COLO829 (cell line): ENCODE data around the gene MAP4K3.
"Not testable (repeated sequence)": the region's sequence is repeated elsewhere in the genome, so short reads cannot be mapped to it uniquely, and the experiment has no call there.

ENCODE experiments used
- DNase-seq: peaks from one replicate; pipeline ENCODE4 v3.0.0; 2012; ENCODE audit warnings: low spot score

The MAP4K3 gene

GRCh38 chr2:39370101-39370500, 67.0 kb downstream of the MAP4K3 start:
- DNase-seq, result peak; percentile 81

DNA sequence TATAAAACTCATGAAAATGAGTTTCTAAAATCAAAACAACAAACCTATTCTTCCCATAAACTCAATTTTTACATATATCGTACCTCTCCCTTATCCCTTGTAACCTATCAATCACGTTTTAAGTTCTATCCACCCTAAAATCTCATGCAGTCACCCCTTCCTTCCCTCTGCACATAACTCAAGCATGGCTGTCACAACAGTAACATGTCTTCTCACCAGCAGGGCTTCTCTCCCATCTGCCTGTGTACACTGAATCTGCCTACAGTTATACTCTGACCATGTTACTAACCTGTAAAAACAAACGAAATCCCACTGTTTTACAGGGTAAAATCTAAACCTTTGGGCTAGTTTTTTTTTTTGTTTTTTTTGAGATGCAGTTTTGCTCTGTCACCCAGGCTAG, 68.2 kb downstream of the MAP4K3 start:
- DNase-seq, result no peak

- DNase-seq, result no peak
Measured at GRCh38 chr2:39368376-39368775, 68.7 kb downstream of the MAP4K3 start.

GRCh38 chr2:39362595-39362994, 74.5 kb downstream of the MAP4K3 start:
- no peak for DNase-seq

DNA sequence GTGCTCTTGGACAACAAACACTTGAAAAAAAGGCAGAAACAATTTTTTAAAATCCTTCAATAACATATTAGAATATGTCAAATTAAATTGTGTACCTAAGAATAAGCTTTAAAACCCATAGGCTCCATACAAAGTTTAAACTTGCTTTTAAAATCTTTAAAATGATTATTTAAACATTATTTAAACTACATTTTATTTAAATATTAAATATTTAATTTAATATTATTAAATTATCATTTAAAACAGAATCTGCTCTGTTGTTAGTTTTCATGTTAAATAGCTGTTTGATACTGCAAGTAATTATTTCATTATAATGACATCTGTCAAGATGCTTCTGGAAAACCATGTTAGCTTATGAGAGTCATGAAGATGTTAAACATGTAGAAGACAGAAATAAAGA, 75.6 kb downstream of the MAP4K3 start:
- no peak for DNase-seq

GRCh38 chr2:39360342-39360741, 76.7 kb downstream of the MAP4K3 start:
- not testable (repeated sequence) for DNase-seq

- DNase-seq, result no peak
Measured at GRCh38 chr2:39359453-39360038, 77.5 kb downstream of the MAP4K3 start.

DNA sequence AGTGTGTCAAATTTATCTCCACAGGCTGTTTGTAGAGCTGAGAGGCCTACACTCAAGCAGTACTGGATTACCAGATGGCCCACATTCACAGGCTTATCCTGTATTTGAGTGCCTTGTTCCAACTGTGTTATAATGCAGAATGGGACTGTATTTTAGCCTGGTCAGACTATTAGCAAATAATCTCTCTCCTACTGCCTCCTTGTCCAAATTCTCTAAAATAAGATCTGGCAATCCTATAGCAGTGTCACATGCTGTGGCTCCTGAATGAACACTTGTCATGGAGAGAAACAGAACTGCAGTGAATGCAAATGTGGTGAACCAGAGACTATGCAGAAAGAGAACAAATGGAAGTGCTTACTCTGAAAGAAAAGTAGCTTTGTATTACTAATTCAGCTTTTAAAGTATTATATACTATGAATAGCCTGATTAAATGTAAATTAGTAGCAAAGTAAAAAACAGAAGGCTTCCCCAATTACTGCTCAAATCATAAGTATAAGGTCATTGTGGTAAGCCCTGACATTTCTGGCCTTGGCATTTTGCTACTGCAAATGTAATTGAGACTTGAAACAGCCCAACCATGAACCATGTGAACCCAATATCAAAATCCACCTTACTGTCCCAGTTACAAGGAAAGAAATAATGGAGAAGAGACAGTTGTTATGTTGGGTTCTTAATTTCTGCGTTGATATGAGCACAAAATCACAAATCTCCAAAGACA, 80.0 kb downstream of the MAP4K3 start:
- peak; percentile 82 for DNase-seq

DNA sequence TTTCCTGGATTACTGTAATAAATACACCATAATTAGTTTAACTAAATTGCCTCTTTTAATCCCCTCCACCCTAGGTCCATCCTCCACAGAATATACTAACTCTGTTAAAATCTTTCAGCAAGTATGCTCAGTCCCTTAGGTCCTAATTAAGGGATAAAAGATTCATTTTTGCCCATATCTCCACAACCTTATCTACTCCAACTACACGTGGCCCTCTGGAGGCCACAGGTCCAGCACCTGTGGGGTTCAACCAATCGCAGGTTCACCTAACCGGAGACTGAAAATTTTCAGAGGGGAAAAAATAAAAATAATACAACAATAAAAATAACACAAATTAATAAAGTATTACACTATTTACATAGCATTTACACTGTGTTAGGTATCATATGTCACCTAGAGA, 86.4 kb downstream of the MAP4K3 start:
- no peak for DNase-seq

DNA sequence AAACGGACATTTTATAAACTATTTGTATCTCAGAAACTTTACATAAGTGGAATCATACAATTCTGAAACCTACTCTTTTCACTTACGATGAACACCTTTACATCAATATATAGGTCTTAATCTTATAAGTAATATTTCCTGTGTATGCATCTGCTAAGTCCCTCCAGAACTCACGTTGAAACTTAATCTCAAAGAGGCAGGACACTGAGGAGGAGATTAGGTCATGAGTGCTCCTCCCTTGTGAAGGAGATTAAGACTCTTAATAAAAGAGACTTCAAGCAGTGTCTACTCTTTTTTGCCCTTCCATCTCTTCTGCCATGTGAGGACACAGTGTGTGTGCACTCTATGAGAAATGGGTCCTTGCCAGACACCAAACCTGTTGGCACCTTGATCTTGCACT, 98.6 kb downstream of the MAP4K3 start:
- DNase-seq, result no peak

DNA sequence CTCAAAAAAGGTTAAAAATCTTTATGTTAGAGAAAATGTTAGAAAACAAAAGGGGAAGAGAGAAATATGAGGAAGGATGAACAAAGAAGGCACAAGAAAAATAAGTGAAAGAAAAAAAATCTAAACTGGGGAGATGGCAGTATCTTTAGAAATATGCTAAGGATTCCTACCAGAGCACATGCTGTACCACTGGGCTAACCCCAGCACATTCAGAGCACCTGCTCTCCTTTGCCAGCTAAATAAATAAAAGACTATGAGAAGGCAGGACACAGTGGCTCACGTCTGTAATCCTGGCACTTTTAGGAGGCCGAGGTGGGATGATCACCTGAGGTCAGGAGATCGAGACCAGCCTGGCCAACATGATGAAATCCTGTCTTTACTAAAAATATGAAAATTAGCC, 101.2 kb downstream of the MAP4K3 start:
- no peak for DNase-seq

- no peak for DNase-seq
Measured at GRCh38 chr2:39334978-39335377, 102.1 kb downstream of the MAP4K3 start.

GRCh38 chr2:39334529-39334928, 102.6 kb downstream of the MAP4K3 start:
- DNase-seq, result no peak

GRCh38 chr2:39326644-39327043, 110.4 kb downstream of the MAP4K3 start:
- no peak for DNase-seq

- DNase-seq, result no peak
Measured at GRCh38 chr2:39325966-39326365, 111.1 kb downstream of the MAP4K3 start.

DNA sequence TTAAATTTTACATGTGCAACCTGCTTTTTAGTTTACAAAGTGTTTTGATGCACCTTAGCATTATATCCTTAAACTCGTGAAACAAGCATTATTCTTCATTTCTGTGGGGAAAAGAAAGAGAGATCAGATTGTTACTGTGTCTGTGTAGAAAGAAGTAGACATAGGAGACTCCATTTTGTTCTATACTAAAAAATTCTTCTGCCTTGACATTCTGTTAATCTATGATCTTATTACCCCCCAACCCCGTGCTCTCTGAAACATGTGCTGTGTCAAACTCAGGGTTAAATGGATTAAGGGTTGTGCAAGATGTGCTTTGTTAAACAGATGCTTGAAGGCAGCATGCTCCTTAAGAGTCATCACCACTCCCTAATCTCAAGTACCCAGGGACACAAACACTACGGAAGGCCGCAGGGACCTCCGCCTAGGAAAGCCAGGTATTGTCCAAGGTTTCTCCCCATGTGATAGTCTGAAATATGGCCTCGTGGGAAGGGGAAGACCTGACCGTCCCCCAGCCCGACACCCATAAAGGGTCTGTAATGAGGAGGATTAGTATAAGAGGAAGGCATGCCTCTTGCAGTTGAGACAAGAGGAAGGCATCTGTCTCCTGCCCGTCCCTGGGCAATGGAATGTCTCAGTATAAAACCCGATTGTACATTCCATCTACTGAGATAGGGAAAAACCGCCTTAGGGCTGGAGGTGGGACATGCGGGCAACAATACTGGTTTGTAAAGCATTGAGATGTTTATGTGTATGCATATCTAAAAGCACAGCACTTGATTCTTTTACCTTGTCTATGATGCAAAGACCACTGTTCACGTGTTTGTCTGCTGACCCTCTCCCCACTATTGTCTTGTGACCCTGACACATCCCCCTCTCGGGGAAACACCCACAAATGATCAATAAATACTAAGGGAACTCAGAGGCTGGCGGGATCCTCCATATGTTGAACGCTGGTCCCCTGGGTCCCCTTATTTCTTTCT, 115.7 kb downstream of the MAP4K3 start:
- DNase-seq, result not testable (repeated sequence)

GRCh38 chr2:39320162-39320561, 116.9 kb downstream of the MAP4K3 start:
- no peak for DNase-seq

DNA sequence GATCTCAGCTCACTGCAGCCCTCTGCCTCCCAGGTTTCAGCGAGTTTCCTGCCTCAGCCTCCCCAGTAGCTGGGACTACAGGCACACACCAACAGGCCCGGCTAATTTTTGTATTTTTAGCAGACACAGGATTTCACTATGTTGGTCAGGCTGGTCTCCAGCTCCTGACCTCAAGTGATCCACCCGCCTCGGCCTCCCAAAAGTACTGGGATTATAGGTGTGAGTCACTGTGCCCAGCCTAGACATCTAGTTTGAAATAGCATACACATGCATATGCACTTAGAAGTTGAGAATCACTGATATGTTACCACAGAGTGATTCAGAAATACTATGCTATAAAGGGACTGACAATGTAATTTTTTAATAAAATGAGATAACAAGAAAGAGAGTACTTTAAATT, 123.5 kb downstream of the MAP4K3 start:
- no peak for DNase-seq

DNA sequence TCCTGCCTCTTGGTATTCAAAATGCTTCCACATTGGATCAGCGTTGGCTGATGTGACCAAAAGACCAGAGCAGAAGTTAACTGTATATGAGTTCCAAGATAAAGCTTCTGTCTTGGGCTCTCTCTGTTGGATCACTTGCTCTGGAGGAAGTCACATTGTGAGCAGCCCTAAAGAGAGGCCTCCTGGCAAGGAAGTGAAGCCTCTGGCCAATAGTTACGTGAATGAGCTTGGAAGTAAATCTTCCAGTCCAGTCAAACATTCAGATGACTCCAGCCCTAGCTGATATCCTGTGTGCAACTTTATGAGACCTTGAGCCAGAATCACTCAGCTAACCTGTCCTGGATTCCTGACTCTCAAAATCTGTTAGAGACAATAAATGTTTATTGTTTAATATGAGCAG, 125.6 kb downstream of the MAP4K3 start:
- DNase-seq, result no peak

DNA sequence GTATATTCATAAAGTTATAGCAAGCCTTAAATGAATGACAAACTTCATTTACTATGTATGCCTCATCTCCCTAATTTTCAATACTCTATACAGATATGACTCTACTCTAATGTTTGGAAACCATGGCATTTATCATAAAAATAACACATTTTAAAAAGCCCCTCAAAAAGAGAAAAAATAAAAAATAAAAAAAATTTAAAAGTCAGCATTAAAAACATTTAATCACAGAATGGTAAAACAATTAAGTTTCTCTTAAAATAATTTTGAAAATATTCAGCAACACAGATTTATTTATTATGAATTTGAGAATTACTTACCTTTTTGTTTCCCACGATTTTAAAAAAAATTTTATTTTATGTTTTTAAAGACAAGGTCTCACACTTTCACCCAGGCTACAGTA, 128.3 kb downstream of the MAP4K3 start:
- DNase-seq, result no peak

DNA sequence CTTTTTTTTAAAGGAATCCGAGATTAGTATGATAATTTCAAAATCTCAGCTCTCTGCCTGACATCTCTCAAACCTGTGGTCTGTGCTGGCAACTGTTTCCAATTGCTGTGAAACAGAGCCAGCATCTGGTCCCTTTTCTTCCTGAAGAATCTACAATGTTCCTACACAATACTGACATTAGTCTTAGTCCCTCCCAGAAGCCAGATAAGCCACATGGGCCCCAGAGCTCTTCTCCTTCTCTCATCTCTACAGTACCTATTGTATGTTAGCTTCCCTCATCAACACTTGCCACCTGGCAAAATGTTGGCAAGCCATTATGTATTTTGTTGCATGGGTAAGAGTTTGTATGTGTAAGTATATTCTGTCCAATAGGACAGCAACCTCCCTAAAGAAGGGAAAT, 130.5 kb downstream of the MAP4K3 start:
- DNase-seq, result no peak

GRCh38 chr2:39304729-39305128, 132.4 kb downstream of the MAP4K3 start:
- DNase-seq, result no peak

DNA sequence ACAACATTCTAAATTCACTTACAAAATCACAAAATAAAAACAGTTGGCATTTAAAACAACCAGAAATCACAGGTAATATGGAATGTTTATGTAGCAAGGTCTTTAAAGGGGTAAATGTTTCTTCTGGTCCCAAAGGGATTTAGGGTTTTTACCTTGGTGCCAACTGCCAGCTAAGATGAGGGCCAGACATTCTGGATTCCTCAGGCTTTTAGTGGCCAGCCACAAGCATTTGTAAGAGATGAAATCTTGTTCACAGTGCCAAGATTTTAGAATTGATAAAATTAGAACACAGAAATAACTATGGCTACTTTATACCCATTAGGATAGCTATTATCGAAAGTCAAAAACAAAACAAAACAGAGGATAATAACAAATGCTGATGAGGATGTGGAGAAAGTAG, 132.9 kb downstream of the MAP4K3 start:
- DNase-seq, result no peak
